Posterior vena cava (tissue), 2 donors: ENCODE measurements around the gene COPS7A. TPM values are rescaled to one million over a fixed set of nuclear protein-coding genes. Genes with fewer than 3 reads are reported as not detected.
"Not testable (repeated sequence)": the region's sequence is repeated elsewhere in the genome, so short reads cannot be mapped to it uniquely, and the experiment has no call there.

Source experiments
- DNase-seq: peaks from one replicate; pipeline ENCODE4 v3.0.0-alpha.2; 2020; ENCODE audit warnings: low spot score
- intact Hi-C, 2 donors: fragments of 100-400 bp; cut with DNase I; formaldehyde crosslinking; loops; one replicate each; pipeline versions ENCODE4 v1.14.1 to v1.14.2; 2022 to 2023
- total RNA-seq, 2 donors: library from RNA; stranded (reverse); fragmentation: NEBNext Ultra II Directional; extraction: Animal tissue kit (Norgen Biotek cat#: 25700); gene quantifications; one replicate each; pipeline ENCODE4 v1.2.1, GENCODE V29; 2021
- donor health status: DM: yes; HTN: yes; CAD: no.
- donor health status: DM: yes; HTN: yes; CAD: no.

Gene COPS7A
- total RNA-seq, 2 donors from 2014 or later = 46.0 to 54.5 TPM

- intact Hi-C loops = no loop called here
- no peak for DNase-seq
These were observed 24.4 kb upstream of the COPS7A start for GRCh38 chr12:6699259-6699988.

GRCh38 chr12:6699989-6700645 is 23.7 kb upstream of the COPS7A start:
- DNase-seq = peak; percentile 40
- intact Hi-C loops = no loop called here

- intact Hi-C loops = no loop called here
- peak; percentile 75 for DNase-seq
These were observed 23.2 kb upstream of the COPS7A start, which contains the start of gene PIANP for GRCh38 chr12:6700646-6701051. PIANP (minus strand) TSS chr12:6700815; CDS start chr12:6698061, 2,754 bp downstream.

GRCh38 chr12:6701078-6701768 is 22.6 kb upstream of the COPS7A start:
- intact Hi-C loops = no loop called here
- DNase-seq = peak; percentile 58

GRCh38 chr12:6703631-6704030 is 20.2 kb upstream of the COPS7A start:
- DNase-seq = no peak
- intact Hi-C loops = no loop called here

GRCh38 chr12:6708351-6708750 is 15.5 kb upstream of the COPS7A start:
- intact Hi-C loops = not testable (repeated sequence)

GRCh38 chr12:6708960-6709394 is 14.9 kb upstream of the COPS7A start:
- DNase-seq = no peak
- intact Hi-C loops = no loop called here

More at GRCh38 chr12:6708351-6708750, 15.5 kb upstream of the COPS7A start:
- not testable (repeated sequence) for DNase-seq

GRCh38 chr12:6716031-6716873 is 7.6 kb upstream of the COPS7A start:
- DNase-seq, intact Hi-C loops: not testable (repeated sequence)

- intact Hi-C loops = no loop called here
These were observed 6.9 kb upstream of the COPS7A start for GRCh38 chr12:6716874-6717437.

GRCh38 chr12:6722863-6723262 is 983 bp upstream of the COPS7A start:
- intact Hi-C loops = no loop called here
- DNase-seq = no peak

More at GRCh38 chr12:6716874-6717437, 6.9 kb upstream of the COPS7A start:
- DNase-seq = no peak

GRCh38 chr12:6724409-6724797 is 557 bp downstream of the COPS7A start:
- DNase-seq = peak; percentile 79
- intact Hi-C loops = no loop called here

- peak; percentile 13 for DNase-seq
- intact Hi-C loops = no loop called here
These were observed 1.5 kb downstream of the COPS7A start for GRCh38 chr12:6725350-6725749.

GRCh38 chr12:6729186-6729585 is 5.3 kb downstream of the COPS7A start:
- intact Hi-C loops = no loop called here

GRCh38 chr12:6730169-6730568 is 6.3 kb downstream of the COPS7A start:
- peak; percentile 44 for DNase-seq
- intact Hi-C loops = no loop called here

More at GRCh38 chr12:6729186-6729585, 5.3 kb downstream of the COPS7A start:
- peak; percentile 68 for DNase-seq

GRCh38 chr12:6734506-6735387 is 10.9 kb downstream of the COPS7A start:
- intact Hi-C loops = loop anchor here in 1 of 2 donors (5.0 kb wide), 1 partner anchor 43 kb away; no protein-coding TSS in a partner anchor
- peak; percentile 40 for DNase-seq

- intact Hi-C loops = loop anchor here in 1 of 2 donors (5.0 kb wide), 1 partner anchor 42 kb away; no protein-coding TSS in a partner anchor
- DNase-seq = peak; percentile 84
These were observed 11.8 kb downstream of the COPS7A start for GRCh38 chr12:6735448-6736191.

GRCh38 chr12:6736754-6737153 is 12.9 kb downstream of the COPS7A start:
- DNase-seq = no peak
- intact Hi-C loops = loop anchor here in 1 of 2 donors (5.0 kb wide), 1 partner anchor 41 kb away; no protein-coding TSS in a partner anchor
